ENCODE results near the gene SYNE1.
"Not testable (repeated sequence)": the region's sequence is repeated elsewhere in the genome, so short reads cannot be mapped to it uniquely, and the experiment has no call there.

The SYNE1 gene, protein sequence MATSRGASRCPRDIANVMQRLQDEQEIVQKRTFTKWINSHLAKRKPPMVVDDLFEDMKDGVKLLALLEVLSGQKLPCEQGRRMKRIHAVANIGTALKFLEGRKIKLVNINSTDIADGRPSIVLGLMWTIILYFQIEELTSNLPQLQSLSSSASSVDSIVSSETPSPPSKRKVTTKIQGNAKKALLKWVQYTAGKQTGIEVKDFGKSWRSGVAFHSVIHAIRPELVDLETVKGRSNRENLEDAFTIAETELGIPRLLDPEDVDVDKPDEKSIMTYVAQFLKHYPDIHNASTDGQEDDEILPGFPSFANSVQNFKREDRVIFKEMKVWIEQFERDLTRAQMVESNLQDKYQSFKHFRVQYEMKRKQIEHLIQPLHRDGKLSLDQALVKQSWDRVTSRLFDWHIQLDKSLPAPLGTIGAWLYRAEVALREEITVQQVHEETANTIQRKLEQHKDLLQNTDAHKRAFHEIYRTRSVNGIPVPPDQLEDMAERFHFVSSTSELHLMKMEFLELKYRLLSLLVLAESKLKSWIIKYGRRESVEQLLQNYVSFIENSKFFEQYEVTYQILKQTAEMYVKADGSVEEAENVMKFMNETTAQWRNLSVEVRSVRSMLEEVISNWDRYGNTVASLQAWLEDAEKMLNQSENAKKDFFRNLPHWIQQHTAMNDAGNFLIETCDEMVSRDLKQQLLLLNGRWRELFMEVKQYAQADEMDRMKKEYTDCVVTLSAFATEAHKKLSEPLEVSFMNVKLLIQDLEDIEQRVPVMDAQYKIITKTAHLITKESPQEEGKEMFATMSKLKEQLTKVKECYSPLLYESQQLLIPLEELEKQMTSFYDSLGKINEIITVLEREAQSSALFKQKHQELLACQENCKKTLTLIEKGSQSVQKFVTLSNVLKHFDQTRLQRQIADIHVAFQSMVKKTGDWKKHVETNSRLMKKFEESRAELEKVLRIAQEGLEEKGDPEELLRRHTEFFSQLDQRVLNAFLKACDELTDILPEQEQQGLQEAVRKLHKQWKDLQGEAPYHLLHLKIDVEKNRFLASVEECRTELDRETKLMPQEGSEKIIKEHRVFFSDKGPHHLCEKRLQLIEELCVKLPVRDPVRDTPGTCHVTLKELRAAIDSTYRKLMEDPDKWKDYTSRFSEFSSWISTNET (N-terminal part only)

DNA sequence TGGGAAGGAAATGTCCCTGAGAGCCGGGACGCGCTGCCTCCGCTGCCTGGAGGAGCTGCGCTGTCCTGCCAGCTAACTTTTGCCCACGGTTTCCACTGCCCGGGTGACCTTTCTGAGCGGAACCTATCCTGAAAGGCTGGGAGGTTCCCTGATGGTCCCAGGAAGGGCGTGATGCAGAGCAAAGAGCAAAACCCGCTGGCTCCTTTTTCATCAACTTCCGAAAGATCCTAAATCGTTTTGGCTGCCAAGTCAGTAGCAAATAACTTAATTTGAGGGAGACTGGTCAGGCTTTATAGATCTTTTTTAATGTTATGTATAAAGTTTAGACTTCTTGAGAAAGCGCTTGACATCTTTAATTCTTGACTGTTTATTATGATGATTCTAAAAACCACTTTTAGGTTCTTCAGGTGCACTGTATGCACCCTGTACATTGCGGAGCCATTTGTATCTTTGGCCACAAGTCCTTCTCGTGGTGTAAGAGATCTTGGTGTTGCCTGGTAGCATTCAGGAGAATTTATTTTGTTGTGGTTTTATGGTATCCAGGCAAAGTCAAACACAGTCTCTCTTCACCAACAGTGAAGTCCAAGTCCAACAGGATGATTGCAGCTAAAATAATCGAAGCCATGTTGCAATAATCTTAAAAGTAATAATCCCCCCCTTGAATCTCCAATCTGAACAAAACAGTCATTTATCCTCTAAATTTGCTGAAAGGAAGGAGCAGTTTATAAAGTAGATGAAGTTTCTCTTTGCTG, at the start of gene SYNE1:
TSS of gene SYNE1 (minus strand) at position 67 of the 752 bp plus-strand sequence. CDS start 9,031 bp downstream, outside the sequence.
- no peak for DNase-seq

DNA sequence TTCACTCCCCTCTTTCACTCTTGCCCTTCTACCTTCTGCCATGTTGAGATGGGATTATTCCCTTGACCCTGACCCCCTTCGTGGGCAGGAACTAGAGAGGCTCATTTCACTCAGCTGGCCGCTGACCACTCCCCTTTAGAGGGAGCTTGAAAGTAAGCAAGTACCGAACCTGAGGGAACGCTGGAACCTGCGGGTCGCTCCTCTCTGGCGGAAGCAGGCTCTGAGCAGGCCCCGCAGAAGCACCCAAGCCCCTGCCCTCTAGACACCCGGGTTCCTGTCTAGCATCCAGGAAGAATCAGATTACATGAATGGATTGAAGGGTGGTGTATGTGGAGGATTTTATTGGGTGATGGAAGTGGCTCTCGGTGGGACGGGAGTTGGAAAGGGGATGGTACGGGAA, 48.7 kb upstream of the SYNE1 start:
- DNase-seq: no peak

DNA sequence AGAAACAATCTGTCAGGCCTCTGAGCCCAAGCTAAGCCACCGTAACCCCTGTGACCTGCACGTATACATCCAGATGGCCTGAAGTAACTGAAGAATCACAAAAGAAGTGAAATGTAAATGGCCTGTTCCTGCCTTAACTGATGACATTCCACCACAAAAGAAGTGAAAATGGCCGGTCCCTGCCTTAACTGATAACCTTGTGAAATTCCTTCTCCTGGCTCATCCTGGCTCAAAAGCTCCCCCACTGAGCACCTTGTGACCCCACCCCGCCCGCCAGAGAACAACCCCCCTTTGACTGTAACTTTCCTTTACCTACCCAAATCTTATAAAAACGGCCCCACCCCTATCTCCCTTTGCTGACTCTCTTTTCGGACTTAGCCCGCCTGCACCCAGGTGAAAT, 45.8 kb upstream of the SYNE1 start:
- DNase-seq: not testable (repeated sequence)

DNA sequence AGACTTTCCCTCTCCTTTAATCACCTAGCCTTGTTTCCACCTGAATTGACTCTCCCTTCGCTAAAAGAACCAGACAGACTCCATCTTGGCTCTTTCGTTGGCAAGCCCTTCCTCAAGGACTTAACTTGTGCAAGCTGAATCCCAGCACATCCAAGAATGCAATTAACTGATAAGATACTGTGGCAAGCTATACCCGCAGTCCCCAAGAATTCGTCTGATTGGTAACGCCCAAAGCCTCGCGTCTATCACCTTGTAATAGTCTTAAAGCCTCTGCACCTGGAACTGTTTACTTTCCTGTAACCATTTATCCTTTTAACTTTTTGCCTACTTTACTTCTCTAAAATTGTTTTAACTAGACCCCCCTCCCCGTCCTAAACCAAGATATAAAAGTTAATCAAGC, 45.0 kb upstream of the SYNE1 start:
- no peak for DNase-seq

DNA sequence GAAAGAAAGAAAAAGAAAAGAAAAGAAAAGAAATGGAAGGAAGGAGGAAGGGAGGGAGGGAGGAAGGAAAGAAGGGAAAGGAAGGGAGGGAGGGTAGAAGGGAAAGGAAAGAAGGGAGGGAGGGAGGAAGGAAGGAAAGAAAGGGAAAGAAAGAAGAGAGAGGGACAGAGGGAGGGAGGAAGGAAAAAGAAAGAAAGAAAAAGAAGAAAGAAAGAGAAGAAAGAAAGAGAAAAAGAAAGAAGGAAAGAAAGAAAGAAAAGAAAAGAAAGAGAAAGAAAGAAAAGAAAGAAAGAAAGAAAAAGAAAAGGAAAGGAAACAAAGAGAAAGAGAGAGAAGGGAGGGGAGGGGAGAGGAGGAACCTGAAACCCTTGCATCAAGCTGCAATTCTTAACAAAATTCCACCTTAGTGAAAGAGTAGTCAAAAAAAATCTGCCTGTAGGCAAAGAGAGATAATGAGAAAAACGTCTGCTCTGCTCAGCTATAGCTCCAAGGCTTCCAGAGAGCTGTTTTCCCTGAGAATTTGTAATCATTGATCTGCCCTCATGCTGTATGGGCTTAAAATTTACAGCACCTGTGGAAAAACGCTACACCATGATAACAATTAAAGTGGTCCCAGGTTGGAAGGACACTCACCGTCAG, 43.8 kb upstream of the SYNE1 start:
- DNase-seq: no peak

DNA sequence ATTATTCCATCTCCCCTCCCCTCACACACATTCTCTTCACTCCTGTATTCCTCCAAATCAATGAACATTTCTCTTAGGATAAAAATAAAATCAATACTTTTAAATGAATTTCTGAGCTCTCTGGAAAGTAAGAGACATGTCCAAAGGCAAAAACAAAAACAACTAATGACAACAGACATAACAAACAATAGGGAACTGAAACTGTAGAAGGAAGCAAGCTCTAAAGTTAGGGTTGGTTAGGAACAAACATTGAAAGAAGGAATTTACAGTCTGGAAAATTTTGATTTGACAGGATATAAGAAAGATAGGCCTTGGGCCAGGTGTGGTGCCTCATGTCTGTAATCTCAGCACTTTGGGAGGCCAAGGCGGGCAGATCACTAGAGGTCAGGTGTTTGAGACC, 43.0 kb upstream of the SYNE1 start:
- DNase-seq: no peak

DNA sequence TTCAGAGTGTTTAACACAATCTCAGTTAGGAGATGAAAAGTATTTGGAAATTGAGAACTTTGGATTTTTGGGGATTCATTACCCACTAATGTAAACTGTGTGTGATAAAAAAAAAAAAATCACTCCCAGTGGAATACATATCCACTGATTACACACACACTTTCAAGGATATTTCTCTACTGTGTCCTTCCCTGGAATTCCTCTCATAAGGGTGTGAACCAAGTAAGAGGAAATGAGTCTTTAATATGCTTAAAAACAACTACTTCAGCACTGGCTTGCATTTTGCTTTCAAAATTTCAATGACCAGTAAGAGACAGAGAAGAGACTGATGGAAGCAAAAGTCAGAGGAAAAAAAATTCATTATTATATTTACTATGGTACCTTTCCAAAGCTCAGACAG, 36.1 kb upstream of the SYNE1 start:
- DNase-seq: no peak

DNA sequence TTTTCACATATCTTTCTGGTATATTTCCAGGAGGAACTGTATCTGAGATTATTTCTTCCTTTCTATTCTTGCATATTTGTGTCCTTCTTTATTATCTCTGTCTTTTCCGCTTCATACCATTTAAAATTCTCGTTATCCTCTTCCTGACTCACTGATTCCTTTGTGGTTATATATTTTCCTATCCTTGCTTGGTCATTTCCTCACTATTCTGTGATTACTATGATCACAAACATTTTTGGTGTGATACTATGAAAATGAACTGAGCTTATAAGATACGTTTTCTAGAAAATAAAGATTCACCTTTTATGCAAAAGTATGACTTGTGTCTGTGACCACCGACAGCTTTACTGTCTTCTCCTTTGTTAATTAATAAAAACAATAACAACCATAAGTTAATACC, 34.0 kb upstream of the SYNE1 start:
- no peak for DNase-seq

DNA sequence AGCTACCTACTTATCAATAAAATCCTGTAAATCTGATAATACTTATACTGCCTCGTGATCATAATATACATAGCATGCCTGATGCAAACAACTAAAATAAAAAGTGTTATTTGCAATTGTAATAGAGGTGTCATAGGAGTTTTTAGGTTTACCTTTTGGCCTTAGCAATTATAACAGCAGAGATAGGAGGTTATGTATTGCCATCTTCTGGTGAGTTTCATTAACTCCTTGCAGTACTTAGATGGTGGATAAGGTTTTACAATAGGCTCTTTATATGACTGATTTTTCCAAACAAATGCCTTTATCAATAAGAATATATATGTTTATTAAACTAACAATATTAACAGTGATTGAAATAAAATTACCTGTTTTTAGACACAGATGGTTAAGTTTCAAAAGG, 32.7 kb upstream of the SYNE1 start:
- no peak for DNase-seq

DNA sequence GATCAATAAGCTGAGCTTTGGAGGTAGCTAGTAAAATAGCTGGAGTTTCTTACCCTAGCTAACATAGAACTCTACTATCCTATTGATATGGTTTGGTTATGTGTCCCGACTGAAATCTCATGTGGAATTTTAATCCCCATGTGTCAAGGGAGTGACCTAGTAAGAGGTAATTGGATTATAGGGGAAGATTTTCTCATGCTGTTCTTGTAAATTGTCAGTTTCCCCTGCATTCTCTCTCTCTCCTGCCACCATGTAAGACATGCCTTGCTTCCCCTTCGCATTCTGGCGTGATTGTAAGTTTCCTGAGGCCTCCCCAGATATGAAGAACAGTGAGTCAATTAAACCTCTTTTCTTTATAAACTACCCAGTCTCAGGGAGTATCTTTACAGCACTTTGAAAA, 24.6 kb upstream of the SYNE1 start:
- no peak for DNase-seq

DNA sequence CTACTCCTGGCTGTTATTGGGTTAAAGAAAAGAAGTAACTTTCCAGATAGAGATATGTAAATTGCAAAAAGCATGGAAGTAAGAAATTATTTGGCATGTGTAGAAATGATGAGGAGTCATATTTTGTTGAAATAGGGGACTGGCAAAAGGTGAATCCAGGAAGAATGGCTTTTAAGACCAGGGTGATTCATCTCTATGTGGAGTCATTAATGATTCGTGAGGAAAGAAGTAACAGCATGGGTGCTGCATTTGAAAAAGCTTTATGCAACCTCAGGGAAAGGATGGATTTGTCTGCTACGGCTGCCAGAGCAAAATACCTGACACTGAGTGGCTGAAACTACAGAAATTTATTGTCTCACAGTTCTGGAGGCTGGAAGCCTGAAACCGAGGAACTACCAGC, 14.8 kb upstream of the SYNE1 start:
- no peak for DNase-seq

DNA sequence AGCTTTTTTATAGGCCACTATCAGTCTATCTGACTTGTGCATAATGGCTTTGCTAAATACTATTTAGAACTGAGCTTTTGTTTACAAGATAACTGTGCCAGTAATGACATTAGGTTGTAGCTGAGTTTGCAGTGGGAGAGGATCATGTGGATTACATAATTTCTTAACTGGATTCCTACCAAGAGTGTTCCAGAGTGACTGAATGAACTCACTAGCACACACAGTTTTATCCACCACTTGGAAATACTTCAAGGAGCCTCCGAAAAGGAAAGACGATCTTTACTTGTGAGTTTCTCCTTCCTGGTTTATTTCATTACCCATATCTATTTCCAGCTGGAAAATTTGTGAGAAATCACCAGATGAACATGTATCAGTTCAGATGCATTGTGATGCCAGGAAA, 10.9 kb upstream of the SYNE1 start:
- no peak for DNase-seq

DNA sequence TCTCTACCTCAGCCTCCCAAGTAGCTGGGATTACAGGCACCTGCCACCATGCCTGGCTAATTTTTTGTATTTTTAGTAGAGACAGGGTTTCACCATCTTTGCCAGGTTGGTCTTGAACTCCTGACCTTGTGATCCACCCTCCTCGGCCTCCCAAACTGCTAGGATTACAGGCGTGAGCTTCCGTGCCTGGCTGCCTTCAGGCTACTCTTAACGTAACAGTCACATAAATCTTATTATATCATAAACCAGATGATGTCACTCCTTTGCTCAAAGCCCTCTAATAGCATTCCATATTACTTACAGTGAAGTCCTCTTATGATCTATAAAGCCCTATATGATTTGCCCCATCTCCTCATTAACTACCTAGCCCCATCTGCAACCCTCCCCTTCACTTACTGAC, 9.6 kb upstream of the SYNE1 start:
- DNase-seq: not testable (repeated sequence)

DNA sequence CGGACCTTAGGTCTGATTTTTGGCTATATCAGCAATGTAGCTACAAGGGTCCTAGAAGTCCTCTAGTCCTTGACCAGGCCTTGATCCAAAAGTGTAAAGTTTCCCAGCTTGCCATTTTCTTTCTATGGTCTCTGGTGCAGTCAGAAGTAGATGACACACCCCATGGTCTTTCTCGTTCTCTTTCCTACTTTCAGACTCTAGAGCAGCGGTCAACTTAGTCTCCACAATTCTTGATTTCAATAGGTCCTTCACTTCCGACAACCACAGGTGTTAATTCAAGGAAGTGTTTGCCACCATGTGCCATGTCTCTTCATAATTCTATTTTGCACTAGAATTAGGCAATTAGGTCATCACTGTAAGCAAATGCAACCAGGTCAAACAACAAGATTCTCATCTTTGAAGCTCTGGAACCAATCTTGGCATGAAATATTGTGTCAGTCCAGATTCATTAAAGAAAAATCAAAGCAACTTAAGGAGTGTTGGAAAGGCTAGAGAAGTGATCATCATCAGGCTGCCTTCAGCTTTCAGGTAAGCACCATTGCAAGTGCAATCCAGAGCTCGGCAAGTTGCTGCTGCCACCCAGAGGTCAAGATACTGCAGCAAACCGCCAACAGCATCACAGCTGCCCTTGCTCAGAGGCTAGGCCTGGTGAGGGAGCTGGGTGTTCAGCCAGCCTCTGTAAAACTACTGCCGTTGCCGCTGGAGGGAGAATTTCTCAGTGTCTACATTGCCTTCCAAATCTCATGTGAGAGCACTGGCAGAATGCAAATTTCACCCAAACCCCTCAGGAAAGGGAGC, 5.6 kb upstream of the SYNE1 start:
- DNase-seq: peak; percentile 19

DNA sequence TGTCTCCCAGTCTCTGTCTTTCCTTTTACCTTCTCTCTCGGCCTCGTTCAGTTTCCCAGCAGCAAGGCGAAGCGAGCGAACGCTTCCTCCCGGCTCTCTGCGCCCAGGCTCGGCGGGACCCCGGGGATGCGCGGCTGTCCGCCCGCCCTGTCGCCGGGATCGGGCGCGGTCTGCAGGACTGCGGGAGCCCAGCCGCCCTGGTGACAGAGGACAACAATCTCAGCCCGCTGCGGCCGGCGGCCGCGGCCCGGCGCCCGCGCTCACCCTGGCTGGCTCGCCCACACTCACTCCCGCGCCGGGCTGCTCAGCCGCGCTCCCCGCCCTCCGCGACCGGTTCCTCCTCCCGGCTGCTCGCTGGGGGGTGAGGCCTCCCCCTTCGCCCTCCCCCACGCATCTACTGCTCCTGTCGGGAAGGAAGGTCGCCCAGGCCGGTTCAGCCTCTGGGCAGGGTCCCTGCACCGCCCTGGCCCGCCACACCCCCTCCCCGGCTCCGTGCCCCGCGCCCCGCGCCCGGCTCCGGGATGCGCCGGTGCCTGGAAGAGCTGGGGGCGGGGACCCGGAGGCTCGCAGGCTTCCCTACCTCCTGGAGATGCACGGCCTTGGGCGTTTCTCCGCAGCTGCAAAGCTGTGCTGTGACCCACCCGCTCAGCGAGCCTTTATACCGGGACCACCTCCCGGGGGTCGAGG, 410 bp downstream of the SYNE1 start:
- DNase-seq: no peak

DNA sequence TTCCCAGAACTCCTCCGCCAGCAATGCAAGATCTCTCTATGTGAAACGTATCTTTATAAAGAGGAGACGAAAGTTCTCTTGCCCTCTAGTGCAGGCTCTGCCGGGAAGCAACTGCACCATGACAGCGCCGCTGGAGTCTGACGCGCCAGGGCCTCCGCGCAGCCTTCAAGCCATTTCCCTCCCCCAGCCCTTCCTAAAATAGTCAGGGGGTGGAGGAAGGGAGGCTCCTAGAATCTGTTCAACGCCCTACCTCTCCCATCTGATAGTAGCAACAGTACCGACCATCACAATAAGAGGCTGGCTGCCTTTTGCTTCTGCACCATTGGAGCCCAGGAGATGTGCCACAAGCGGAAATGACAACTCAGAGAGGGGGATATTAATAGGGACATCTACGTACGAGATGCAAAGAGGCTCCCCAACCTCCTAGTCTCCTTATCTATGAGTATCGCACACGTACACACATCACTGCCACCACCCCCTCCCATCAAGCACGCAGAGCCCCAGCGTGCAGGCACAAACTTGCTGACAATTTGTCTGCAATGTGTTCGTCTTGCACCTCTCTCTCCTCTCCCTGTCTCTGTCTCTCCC, 1.0 kb downstream of the SYNE1 start:
- DNase-seq: no peak

DNA sequence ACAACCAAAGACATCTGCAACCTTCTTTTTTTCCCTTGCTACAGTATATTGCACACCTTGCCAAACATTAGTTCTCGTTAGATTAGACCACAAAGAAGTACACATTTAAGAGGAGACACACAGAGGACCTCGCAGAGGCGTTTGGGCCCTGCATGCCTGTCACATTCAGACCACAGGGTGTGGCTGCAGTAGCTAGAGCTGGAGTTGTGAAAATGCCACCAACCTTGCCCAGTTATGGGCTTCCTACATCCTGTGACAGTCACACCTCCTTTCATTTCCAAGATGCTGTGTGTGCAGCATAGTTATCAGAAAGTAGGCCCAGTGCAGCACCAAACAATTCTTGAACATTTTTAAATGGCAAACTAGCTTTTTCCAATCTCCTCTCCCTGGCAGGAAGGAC, 2.4 kb downstream of the SYNE1 start:
- no peak for DNase-seq

DNA sequence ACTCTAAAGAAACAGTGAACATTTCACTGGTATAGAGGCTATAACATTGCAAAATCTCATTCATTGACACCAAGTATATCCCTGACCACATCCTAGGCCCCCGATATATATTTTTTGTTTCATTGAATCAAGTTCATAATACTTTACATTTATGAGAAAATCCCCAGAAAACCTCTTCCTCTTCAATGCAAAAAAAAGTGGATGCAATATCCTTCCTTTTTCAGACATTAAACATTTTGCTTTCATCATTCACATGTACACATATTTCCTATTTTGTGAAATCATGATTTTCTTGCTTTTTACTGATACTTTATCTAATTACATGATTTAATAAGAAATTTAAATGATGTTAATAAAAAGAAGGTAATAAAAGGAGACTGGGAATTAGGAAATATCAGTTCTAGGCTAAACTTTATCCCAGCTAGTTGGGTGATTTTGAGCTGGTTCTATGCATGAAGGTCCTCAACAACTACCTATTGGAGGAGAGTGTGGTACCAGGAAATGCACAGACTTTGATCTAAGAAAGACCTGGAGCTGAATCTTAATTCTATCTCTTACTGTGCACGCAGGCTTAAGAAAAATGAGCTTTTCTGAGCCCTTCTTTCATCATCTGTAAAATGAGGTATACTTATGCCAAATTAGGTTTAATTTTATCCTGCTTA, 4.9 kb downstream of the SYNE1 start:
- DNase-seq: no peak

DNA sequence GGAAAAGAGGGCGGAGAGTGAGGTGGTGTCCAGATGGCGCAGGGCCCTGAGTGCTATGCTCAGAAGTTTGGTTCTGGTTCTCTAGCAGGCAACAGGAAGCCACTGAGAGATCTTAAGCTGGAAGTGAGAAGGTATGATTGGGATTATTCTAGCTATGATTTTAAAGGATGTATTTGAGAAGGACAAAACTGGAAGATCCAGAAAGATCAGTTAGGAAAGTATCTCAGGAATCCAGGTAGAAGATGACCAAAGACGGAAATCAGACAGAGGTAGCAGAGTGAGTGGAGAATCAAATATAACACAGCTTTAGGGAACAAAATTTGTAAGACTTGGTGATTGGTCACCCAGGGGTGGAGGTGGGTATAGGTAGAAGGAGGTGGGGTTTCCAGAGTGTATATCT, 5.8 kb downstream of the SYNE1 start:
- no peak for DNase-seq

DNA sequence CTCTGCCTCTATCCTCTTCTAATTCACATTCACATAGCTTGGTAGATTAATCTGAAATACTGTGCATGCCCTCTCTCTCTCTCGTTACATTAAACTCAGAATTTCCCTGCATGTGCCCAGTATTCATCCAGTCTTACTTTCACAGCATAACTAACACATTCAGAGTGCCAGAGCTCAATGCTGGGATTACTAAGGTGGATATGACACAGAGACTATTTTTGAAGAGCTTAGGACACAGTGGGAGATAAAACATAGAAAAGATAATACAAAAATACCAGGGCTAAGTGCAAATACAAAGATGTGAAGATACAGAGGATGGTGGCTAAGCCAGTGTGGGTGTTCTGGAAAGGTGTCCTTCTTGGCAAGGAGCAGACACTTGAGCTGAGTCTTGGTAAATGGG, 6.3 kb downstream of the SYNE1 start:
- DNase-seq: no peak
